IMR-90 (cell line): ENCODE results near the gene ATRNL1. TPM values are rescaled to one million over a fixed set of nuclear protein-coding genes. Genes with fewer than 3 reads are reported as not detected.

Source experiments
- ATAC-seq: fragments of 200-7000 bp; cut with Tn5 transposase; 2 replicates; pipeline ENCODE4 v1.9.1; 2020; ENCODE audit warnings: low read depth, mild to moderate bottlenecking, moderate library complexity
- BruUV-seq: library from RNA; stranded (reverse); fragments of 400-500 nt; replicated peaks from 2 replicates; lab custom pipeline; 2021; lab: Mats Ljungman, UMichigan
- CTCF ChIA-PET: fragments of 300-600 bp; formaldehyde crosslinking; extraction: SDS; loops from one replicate; lab custom pipeline; 2021; ENCODE audit warnings: antibody characterized with exemption; lab: Yijun Ruan, JAX
- POLR2A ChIA-PET: fragments of 300-600 bp; sonication (Branson Sonifier 250); formaldehyde crosslinking; loops from one replicate; lab custom pipeline; 2022; ENCODE audit warnings: antibody characterized with exemption; ENCODE audit not compliant: unreplicated experiment; lab: Charles Lee
- DNase-seq: peaks from one replicate; pipeline ENCODE4 v3.0.0; 2013
- H2AFZ ChIP-seq: replicated peaks from 2 replicates; pipeline ENCODE3; 2013; ENCODE audit warnings: low read length, mild to moderate bottlenecking; ENCODE audit not compliant: poor library complexity
- H2AK5ac ChIP-seq: 2 replicates; pipeline ENCODE4 v1.6.1; 2013; ENCODE audit warnings: low read depth, low read length, inconsistent platforms
- H2AK9ac ChIP-seq: replicated peaks from 2 replicates; pipeline ENCODE3; 2013; ENCODE audit warnings: mild to moderate bottlenecking, low read depth, low read length, moderate library complexity; ENCODE audit not compliant: poor library complexity
- H2BK120ac ChIP-seq: 2 replicates; pipeline ENCODE4 v1.6.1; 2013; ENCODE audit warnings: low read depth, low read length, inconsistent platforms
- H2BK15ac ChIP-seq: 3 replicates; pipeline ENCODE4 v1.6.1; 2013; ENCODE audit warnings: low read depth, low read length, inconsistent platforms
- H2BK20ac ChIP-seq: 2 replicates; pipeline ENCODE4 v1.6.1; 2013; ENCODE audit warnings: low read depth, mild to moderate bottlenecking, inconsistent platforms, low read length, moderate library complexity
- H2BK5ac ChIP-seq: 2 replicates; pipeline ENCODE4 v1.6.1; 2013; ENCODE audit warnings: mild to moderate bottlenecking, low read depth, low read length, inconsistent platforms; ENCODE audit not compliant: poor library complexity, severe bottlenecking
- H3K14ac ChIP-seq: replicated peaks from 2 replicates; pipeline ENCODE4 v1.6.1; 2013; ENCODE audit warnings: low read depth, low read length, inconsistent platforms
- H3K18ac ChIP-seq: 2 replicates; pipeline ENCODE4 v1.6.1; 2013; ENCODE audit warnings: low read depth, low read length, control low read depth
- H3K23ac ChIP-seq: 2 replicates; pipeline ENCODE4 v1.6.1; 2013; ENCODE audit warnings: low read depth, low read length, inconsistent platforms
- H3K27ac ChIP-seq: 2 replicates; pipeline ENCODE4 v1.5.1; 2013; ENCODE audit warnings: mild to moderate bottlenecking, control low read depth, low read length; ENCODE audit not compliant: insufficient read depth
- H3K27me3 ChIP-seq: 2 replicates; pipeline ENCODE4 v1.6.1; 2013; ENCODE audit warnings: low read length; ENCODE audit not compliant: control insufficient read depth, insufficient read depth
- H3K36me3 ChIP-seq: 2 replicates; pipeline ENCODE4 v1.6.1; 2013; ENCODE audit warnings: low read length, mixed read lengths; ENCODE audit not compliant: control insufficient read depth, insufficient read depth
- H3K4ac ChIP-seq: 2 replicates; pipeline ENCODE4 v1.6.1; 2013; ENCODE audit warnings: low read depth, low read length, inconsistent platforms
- H3K4me1 ChIP-seq: 2 replicates; pipeline ENCODE4 v1.6.1; 2013; ENCODE audit warnings: low read length, mixed read lengths; ENCODE audit not compliant: control insufficient read depth, insufficient read depth
- H3K4me2 ChIP-seq: 2 replicates; pipeline ENCODE4 v1.6.1; 2013; ENCODE audit warnings: low read depth, mild to moderate bottlenecking, control low read depth, low read length, moderate library complexity
- H3K4me3 ChIP-seq: 2 replicates; pipeline ENCODE4 v1.5.1; 2013; ENCODE audit warnings: low read depth, mild to moderate bottlenecking, control low read depth, low read length, moderate library complexity; ENCODE audit not compliant: insufficient read depth
- H3K56ac ChIP-seq: 2 replicates; pipeline ENCODE4 v1.6.1; 2013; ENCODE audit warnings: low read length, inconsistent platforms; ENCODE audit not compliant: insufficient read depth; ENCODE audit errors: extremely low read depth
- H3K79me1 ChIP-seq, 2 experiments: 2 replicates each; pipeline ENCODE4 v1.6.1; 2013; ENCODE audit warnings: low read length in 2 of 2, inconsistent platforms in 1 of 2, low read depth in 1 of 2
- H3K9ac ChIP-seq: 2 replicates; pipeline ENCODE4 v1.6.1; 2013; ENCODE audit warnings: low read depth, low read length, control low read depth
- H3K9me1 ChIP-seq: 2 replicates; pipeline ENCODE4 v1.6.1; 2013; ENCODE audit warnings: low read length, inconsistent platforms; ENCODE audit not compliant: insufficient read depth
- H3K9me3 ChIP-seq: 2 replicates; pipeline ENCODE4 v1.6.1; 2013; ENCODE audit warnings: low read length; ENCODE audit not compliant: control insufficient read depth, insufficient read depth
- H4K20me1 ChIP-seq: 2 replicates; pipeline ENCODE4 v1.6.1; 2013; ENCODE audit warnings: low read length, inconsistent platforms; ENCODE audit not compliant: insufficient read depth
- H4K5ac ChIP-seq: 2 replicates; pipeline ENCODE4 v1.6.1; 2013; ENCODE audit warnings: mild to moderate bottlenecking, low read depth, low read length, control low read depth
- H4K8ac ChIP-seq, 2 experiments: 2 replicates each; pipeline ENCODE4 v1.6.1; 2013; ENCODE audit warnings: low read depth in 2 of 2, low read length in 2 of 2, control low read depth in 1 of 2, inconsistent platforms in 1 of 2
- H4K91ac ChIP-seq: 2 replicates; pipeline ENCODE4 v1.6.1; 2013; ENCODE audit warnings: low read depth, low read length, inconsistent platforms; ENCODE audit not compliant: insufficient read depth
- BHLHE40 ChIP-seq: fragments of 150-350 bp; IDR thresholded peaks from 2 replicates; pipeline ENCODE4 v1.6.1; 2016; ENCODE audit warnings: mild to moderate bottlenecking, low read depth, low read length
- CEBPB ChIP-seq: IDR thresholded peaks from 2 replicates; pipeline ENCODE4 v1.6.1; 2012; ENCODE audit warnings: low read depth, low read length, improper control_type of control experiment
- CHD1 ChIP-seq: IDR thresholded peaks from 2 replicates; pipeline ENCODE4 v1.6.1; 2012; ENCODE audit warnings: low read depth, low read length, improper control_type of control experiment
- FOS ChIP-seq: fragments of 150-350 bp; IDR thresholded peaks from 2 replicates; pipeline ENCODE4 v1.6.1; 2016; ENCODE audit warnings: low read depth, low read length
- MAZ ChIP-seq: IDR thresholded peaks from 2 replicates; pipeline ENCODE4 v1.6.1; 2012; ENCODE audit warnings: low read depth, mild to moderate bottlenecking, low read length, improper control_type of control experiment, moderate library complexity, borderline replicate concordance
- MXI1 ChIP-seq: IDR thresholded peaks from 2 replicates; pipeline ENCODE4 v1.6.1; 2012; ENCODE audit warnings: low read depth, mild to moderate bottlenecking, low read length, moderate library complexity, borderline replicate concordance
- NFE2L2 ChIP-seq: fragments of 150-350 bp; IDR thresholded peaks from 2 replicates; pipeline ENCODE4 v1.6.1; 2016; ENCODE audit warnings: low read depth, mild to moderate bottlenecking, low read length
- POLR2A ChIP-seq: IDR thresholded peaks from 2 replicates; pipeline ENCODE4 v1.6.1; 2012; ENCODE audit warnings: mild to moderate bottlenecking, low read depth, low read length
- RCOR1 ChIP-seq: IDR thresholded peaks from 2 replicates; pipeline ENCODE4 v1.6.1; 2012; ENCODE audit warnings: mild to moderate bottlenecking, low read length, improper control_type of control experiment; ENCODE audit not compliant: insufficient replicate concordance
- SMC3 ChIP-seq: fragments of 150-350 bp; IDR thresholded peaks from 2 replicates; pipeline ENCODE4 v1.6.1; 2016; ENCODE audit warnings: low read depth, mild to moderate bottlenecking, antibody characterized with exemption, low read length, moderate library complexity
- dilution Hi-C: fragments of 300-500 bp; cut with HindIII; formaldehyde crosslinking; loops from one replicate; pipeline ENCODE4 v1.14.3; 2018; ENCODE audit warnings: low sequenced_read_pairs; ENCODE audit not compliant: unreplicated experiment
- in situ Hi-C: fragments of 300-500 bp; cut with MboI; formaldehyde crosslinking; loops from 3 replicates; pipeline ENCODE4 v1.14.3; 2019; ENCODE audit warnings: low sequenced_read_pairs, inconsistent platforms, mixed read lengths
- intact Hi-C: fragments of 100-400 bp; cut with micrococcal nuclease; formaldehyde crosslinking; loops from 2 replicates; pipeline ENCODE4 v1.10.0; 2022
- polyA plus RNA-seq, 3 experiments: library from polyadenylated mRNA; depleted of rRNA; stranded (reverse); fragments of >200 nt; gene quantifications; 2 replicates each; pipeline ENCODE4 v1.2.3, GENCODE V29; 2012; ENCODE audit warnings: low replicate concordance in 1 of 3
- total RNA-seq: library from RNA; depleted of rRNA; stranded (reverse); fragments of >200 nt; gene quantifications from 2 replicates; pipeline ENCODE4 v1.2.3, GENCODE V29; 2012
- TF ChIP-seq, protein P1 (sequence below): fragments of 150-350 bp; IDR thresholded peaks from 2 replicates; pipeline ENCODE4 v1.6.1; 2017; ENCODE audit warnings: mild to moderate bottlenecking, antibody characterized with exemption, low read length, low read depth
- TF ChIP-seq, protein P2 (sequence below): fragments of 150-350 bp; IDR thresholded peaks from 2 replicates; pipeline ENCODE4 v1.6.1; 2016; ENCODE audit warnings: low read depth, mild to moderate bottlenecking, low read length, moderate library complexity, borderline replicate concordance

ATRNL1 gene
- total and polyA plus RNA-seq, 2 of the 4 experiments (the other 2 are of a cell fraction): 0.18 to 0.19 TPM

DNA sequence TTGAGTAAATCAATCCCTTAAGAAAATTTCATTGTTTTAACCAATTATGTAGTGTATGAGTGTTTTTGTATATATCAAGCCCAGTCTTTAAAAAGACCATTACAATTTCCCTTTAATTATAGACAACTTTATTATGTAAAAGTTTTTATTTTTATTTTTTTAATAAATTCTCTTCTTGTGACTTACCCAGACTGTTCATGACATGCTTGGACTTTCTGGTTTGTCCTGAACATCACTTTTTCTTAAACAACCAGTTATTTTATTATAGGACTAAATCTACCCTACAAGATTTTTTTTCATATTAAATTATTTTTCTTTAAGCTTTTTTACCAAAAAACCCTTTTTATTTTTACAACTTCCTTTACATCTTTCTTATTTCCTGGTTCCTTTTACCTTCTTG is 410.4 kb downstream of the ATRNL1 start:
- Histone ChIP-seq H4K5ac (no peak overlapping the region), H3K18ac (no peak overlapping the region), H4K8ac (no peak overlapping the region), H3K4ac (no peak overlapping the region), H2BK120ac (no peak overlapping the region), H3K9me3 (peaks cover 2% of the 10 kb centered on the region; the same call in 1 of the 2 replicates), H2AK5ac (no peak overlapping the region), H3K27ac (no peak overlapping the region), H3K36me3 (no peaks in the 10 kb centered on the region), H4K20me1 (no peaks in the 10 kb centered on the region), H3K4me2 (no peak overlapping the region), H3K9ac (no peak overlapping the region), H3K9me1 (no peaks in the 10 kb centered on the region), H3K56ac (no peak overlapping the region), H3K4me3 (no peak overlapping the region), H2BK20ac (no peak overlapping the region), H2AFZ (no peak overlapping the region), H4K91ac (no peak overlapping the region), H3K23ac (no peak overlapping the region), H3K79me1 (no peaks in the 10 kb centered on the region), H3K27me3 (no peaks in the 10 kb centered on the region), H3K14ac (no peak overlapping the region), H3K4me1 (no peaks in the 10 kb centered on the region), H2AK9ac (no peak overlapping the region), H2BK15ac (no peak overlapping the region), H2BK5ac (no peak overlapping the region)
- intact Hi-C loops (no loop called here), dilution Hi-C loops (no loop called here), in situ Hi-C loops (no loop called here)
- TF ChIP-seq RCOR1 (no peak), CHD1 (no peak), POLR2A (no peak), FOS (no peak), SMC3 (no peak), MAZ (no peak), BHLHE40 (no peak), NFE2L2 (no peak), MXI1 (no peak), CEBPB (no peak)
- TF ChIP-seq, protein P1, sequence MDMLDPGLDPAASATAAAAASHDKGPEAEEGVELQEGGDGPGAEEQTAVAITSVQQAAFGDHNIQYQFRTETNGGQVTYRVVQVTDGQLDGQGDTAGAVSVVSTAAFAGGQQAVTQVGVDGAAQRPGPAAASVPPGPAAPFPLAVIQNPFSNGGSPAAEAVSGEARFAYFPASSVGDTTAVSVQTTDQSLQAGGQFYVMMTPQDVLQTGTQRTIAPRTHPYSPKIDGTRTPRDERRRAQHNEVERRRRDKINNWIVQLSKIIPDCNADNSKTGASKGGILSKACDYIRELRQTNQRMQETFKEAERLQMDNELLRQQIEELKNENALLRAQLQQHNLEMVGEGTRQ: no peak
- TF ChIP-seq, protein P2, sequence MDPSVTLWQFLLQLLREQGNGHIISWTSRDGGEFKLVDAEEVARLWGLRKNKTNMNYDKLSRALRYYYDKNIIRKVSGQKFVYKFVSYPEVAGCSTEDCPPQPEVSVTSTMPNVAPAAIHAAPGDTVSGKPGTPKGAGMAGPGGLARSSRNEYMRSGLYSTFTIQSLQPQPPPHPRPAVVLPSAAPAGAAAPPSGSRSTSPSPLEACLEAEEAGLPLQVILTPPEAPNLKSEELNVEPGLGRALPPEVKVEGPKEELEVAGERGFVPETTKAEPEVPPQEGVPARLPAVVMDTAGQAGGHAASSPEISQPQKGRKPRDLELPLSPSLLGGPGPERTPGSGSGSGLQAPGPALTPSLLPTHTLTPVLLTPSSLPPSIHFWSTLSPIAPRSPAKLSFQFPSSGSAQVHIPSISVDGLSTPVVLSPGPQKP: no peak
- ATAC-seq (no peak), DNase-seq (no peak)
- POLR2A ChIA-PET: no interaction called here
- BruUV-seq: no TSS peak
- CTCF ChIA-PET: no interaction called here
